Neural progenitor cell (in vitro differentiated cells): ENCODE measurements around the gene CDA. TPM values are rescaled to one million over a fixed set of nuclear protein-coding genes. Genes with fewer than 3 reads are reported as not detected.
A peak's percentile ranks its signal among the peaks of the same experiment; 100 is the strongest.

ENCODE experiments used
- DNase-seq: peaks from one replicate; pipeline ENCODE4 v3.0.0-alpha.2; 2016; ENCODE audit warnings: low spot score
- H2AFZ ChIP-seq: fragments of 200-600 bp; sonication (generic); replicated peaks from 2 replicates; pipeline ENCODE4 v1.6.1; 2016; ENCODE audit warnings: antibody characterized with exemption
- H3F3A ChIP-seq: fragments of 200-600 bp; sonication (generic); 2 replicates; pipeline ENCODE4 v1.6.1; 2016; ENCODE audit warnings: antibody characterized with exemption, low read depth
- H3K27ac ChIP-seq: fragments of 200-600 bp; sonication (generic); 2 replicates; pipeline ENCODE4 v1.5.1; 2016; ENCODE audit warnings: mild to moderate bottlenecking
- H3K27me3 ChIP-seq: fragments of 200-600 bp; sonication (generic); 2 replicates; pipeline ENCODE4 v1.6.1; 2016; ENCODE audit warnings: mild to moderate bottlenecking, moderate library complexity
- H3K36me3 ChIP-seq: fragments of 200-600 bp; sonication (generic); 2 replicates; pipeline ENCODE4 v1.5.1; 2016
- H3K4me1 ChIP-seq: fragments of 200-600 bp; sonication (generic); 2 replicates; pipeline ENCODE4 v1.6.1; 2016; ENCODE audit warnings: mixed run types
- H3K4me2 ChIP-seq: fragments of 200-600 bp; sonication (generic); 2 replicates; pipeline ENCODE4 v1.6.1; 2016
- H3K4me3 ChIP-seq: fragments of 200-600 bp; sonication (generic); 2 replicates; pipeline ENCODE4 v1.5.1; 2016
- H3K79me2 ChIP-seq: fragments of 200-600 bp; sonication (generic); 2 replicates; pipeline ENCODE4 v1.6.1; 2016; ENCODE audit warnings: low read depth
- H3K9ac ChIP-seq: fragments of 200-600 bp; sonication (generic); 2 replicates; pipeline ENCODE4 v1.6.1; 2016
- H3K9me3 ChIP-seq: fragments of 200-600 bp; sonication (generic); 2 replicates; pipeline ENCODE4 v1.5.1; 2016; ENCODE audit warnings: low read depth
- H4K20me1 ChIP-seq: fragments of 200-600 bp; sonication (generic); 2 replicates; pipeline ENCODE4 v1.6.1; 2016; ENCODE audit warnings: low read depth
- H3K27ac Mint-ChIP-seq: 3 replicates; pipeline ENCODE4 v1.8.0; 2021; ENCODE audit warnings: mixed read lengths
- H3K27me3 Mint-ChIP-seq: 2 replicates; pipeline ENCODE4 v1.8.0; 2022; ENCODE audit warnings: low read depth, mild to moderate bottlenecking, inconsistent platforms, moderate library complexity, mixed read lengths; ENCODE audit not compliant: insufficient read depth
- H3K36me3 Mint-ChIP-seq: 3 replicates; pipeline ENCODE4 v1.8.0; 2021; ENCODE audit warnings: mixed read lengths
- H3K4me1 Mint-ChIP-seq: 3 replicates; pipeline ENCODE4 v1.8.0; 2021; ENCODE audit warnings: mixed read lengths
- H3K4me3 Mint-ChIP-seq: 3 replicates; pipeline ENCODE4 v1.8.0; 2021; ENCODE audit warnings: mild to moderate bottlenecking, moderate library complexity, mixed read lengths
- H3K9me3 Mint-ChIP-seq: 3 replicates; pipeline ENCODE4 v1.8.0; 2020; ENCODE audit warnings: mixed read lengths
- CTCF ChIP-seq: fragments of 200-600 bp; sonication (generic); IDR thresholded peaks from 2 replicates; pipeline ENCODE4 v1.5.1; 2017; ENCODE audit warnings: antibody characterized with exemption, mild to moderate bottlenecking
- EZH2 ChIP-seq: fragments of 200-600 bp; sonication (generic); IDR thresholded peaks from 2 replicates; pipeline ENCODE4 v1.6.1; 2017; ENCODE audit warnings: antibody characterized with exemption, mild to moderate bottlenecking, moderate library complexity
- EZH2phosphoT487 ChIP-seq: fragments of 200-600 bp; sonication (generic); IDR thresholded peaks from 2 replicates; pipeline ENCODE4 v1.6.1; 2017; ENCODE audit warnings: antibody characterized with exemption
- total RNA-seq: library from RNA; depleted of rRNA; stranded (reverse); fragments of >200 nt; gene quantifications from 2 replicates; pipeline ENCODE4 v1.2.3, GENCODE V29; 2015; ENCODE audit warnings: low replicate concordance

Gene CDA
- total RNA-seq, 1 donor from 2014 or later, result 0.64 TPM

DNA sequence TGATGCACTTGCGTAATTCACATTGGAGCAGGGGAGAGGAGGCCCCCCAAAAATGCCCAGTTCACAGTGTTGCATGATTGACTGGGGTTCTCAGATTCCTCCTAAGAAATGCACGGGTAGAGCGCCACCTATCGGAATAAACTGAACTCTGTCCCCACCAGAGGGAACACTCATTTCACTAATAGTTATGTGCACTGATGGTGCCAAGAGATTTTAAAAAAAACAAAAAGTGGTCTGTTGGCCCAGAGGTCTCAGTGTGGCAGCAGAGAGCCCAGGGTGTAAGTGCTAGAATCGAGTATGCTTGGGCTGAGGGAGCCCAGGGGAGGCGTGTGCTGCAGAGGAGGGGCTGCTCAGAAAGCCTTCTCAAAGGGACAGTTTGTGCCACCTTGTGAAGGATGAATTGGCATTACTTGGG is 51.3 kb downstream of the CDA start:
- Histone ChIP-seq H2AFZ (no peak overlapping the region), H3F3A (no peaks in the 10 kb centered on the region), H3K9me3 (no peaks in the 10 kb centered on the region), H3K4me2 (no peak overlapping the region), H3K9ac (no peak overlapping the region), H3K36me3 (no peaks in the 10 kb centered on the region), H4K20me1 (no peaks in the 10 kb centered on the region), H3K4me1 (no peaks in the 10 kb centered on the region), H3K27ac (no peak overlapping the region), H3K4me3 (no peak overlapping the region), H3K27me3 (no peaks in the 10 kb centered on the region), H3K79me2 (no peaks in the 10 kb centered on the region)
- peaks cover 5% of the 10 kb centered on the region for H3K27me3 Mint-ChIP-seq
- H3K27ac Mint-ChIP-seq, result no peak overlapping the region
- no peaks in the 10 kb centered on the region for H3K36me3 Mint-ChIP-seq
- peak overlapping the region; percentile 13 for H3K4me3 Mint-ChIP-seq
- peak; percentile 90 for TF ChIP-seq CTCF
- no peak for TF ChIP-seq EZH2phosphoT487
- no peak for TF ChIP-seq EZH2
- no peaks in the 10 kb centered on the region for H3K9me3 Mint-ChIP-seq
- peaks cover 4% of the 10 kb centered on the region for H3K4me1 Mint-ChIP-seq
- peak; percentile 72 for DNase-seq

DNA sequence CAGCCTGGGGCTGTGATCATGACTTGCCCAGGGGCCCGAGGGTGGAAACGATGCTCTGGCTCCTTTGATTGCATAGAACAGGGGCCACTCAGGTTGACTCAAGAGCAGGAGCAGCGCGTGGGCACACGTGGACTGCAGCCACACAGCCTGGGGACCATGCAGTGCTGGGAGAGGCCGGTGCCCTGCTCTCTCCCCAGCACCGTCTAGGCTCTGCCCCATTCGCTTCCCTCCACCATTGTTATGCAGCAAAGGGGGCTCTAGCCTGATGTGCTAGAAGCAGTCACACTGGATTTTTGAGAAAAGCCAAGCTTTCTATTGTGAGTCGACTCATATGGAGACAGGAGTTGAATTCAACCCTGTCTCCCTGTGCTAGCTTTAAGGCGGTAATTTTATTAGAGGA is 53.1 kb downstream of the CDA start:
- Mint-ChIP-seq H3K4me3 (no peak overlapping the region), H3K27ac (no peak overlapping the region), H3K9me3 (no peaks in the 10 kb centered on the region), H3K4me1 (no peaks in the 10 kb centered on the region), H3K27me3 (peaks cover 5% of the 10 kb centered on the region), H3K36me3 (no peaks in the 10 kb centered on the region)
- Histone ChIP-seq H3K27me3 (no peaks in the 10 kb centered on the region), H2AFZ (no peak overlapping the region), H3K9ac (no peak overlapping the region), H3K79me2 (no peaks in the 10 kb centered on the region), H4K20me1 (no peaks in the 10 kb centered on the region), H3F3A (no peaks in the 10 kb centered on the region), H3K27ac (no peak overlapping the region), H3K36me3 (no peaks in the 10 kb centered on the region), H3K4me1 (no peaks in the 10 kb centered on the region), H3K4me3 (no peak overlapping the region), H3K9me3 (no peaks in the 10 kb centered on the region), H3K4me2 (no peak overlapping the region)
- TF ChIP-seq CTCF, result no peak
- no peak for TF ChIP-seq EZH2phosphoT487
- no peak for TF ChIP-seq EZH2
- no peak for DNase-seq

DNA sequence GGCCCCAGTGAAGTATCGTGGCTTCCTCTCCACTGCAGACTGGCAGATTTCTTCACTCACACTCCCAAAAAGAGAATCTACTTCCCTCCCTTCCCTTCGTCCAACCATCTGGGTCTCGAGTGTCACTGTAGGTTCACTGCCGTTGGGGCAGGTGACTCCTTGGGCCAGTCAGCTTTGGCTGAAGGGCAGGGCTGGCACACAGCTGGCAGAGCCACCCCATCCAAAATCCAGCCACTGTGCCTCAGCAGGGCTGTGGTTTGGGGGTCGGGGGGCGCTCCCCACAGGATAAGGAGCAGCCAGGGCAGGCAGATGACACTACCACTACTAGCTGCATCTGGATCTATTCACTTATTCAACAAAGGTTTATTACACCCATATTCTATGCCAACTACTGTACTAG is 54.2 kb downstream of the CDA start:
- Histone ChIP-seq H3K9ac (no peak overlapping the region), H3K9me3 (no peaks in the 10 kb centered on the region), H2AFZ (no peak overlapping the region), H3K36me3 (no peaks in the 10 kb centered on the region), H3K4me3 (no peak overlapping the region), H3K27me3 (no peaks in the 10 kb centered on the region), H3K4me1 (no peaks in the 10 kb centered on the region), H4K20me1 (no peaks in the 10 kb centered on the region), H3F3A (no peaks in the 10 kb centered on the region), H3K27ac (no peak overlapping the region), H3K4me2 (no peak overlapping the region), H3K79me2 (no peaks in the 10 kb centered on the region)
- Mint-ChIP-seq H3K36me3 (no peaks in the 10 kb centered on the region), H3K4me1 (no peaks in the 10 kb centered on the region), H3K9me3 (no peaks in the 10 kb centered on the region), H3K4me3 (no peak overlapping the region), H3K27ac (peak overlapping the region; percentile 35), H3K27me3 (peaks cover 5% of the 10 kb centered on the region)
- DNase-seq, result no peak
- no peak for TF ChIP-seq EZH2phosphoT487
- TF ChIP-seq CTCF, result no peak
- TF ChIP-seq EZH2, result no peak
